GM12878 (cell line): ENCODE data around the gene DSG1.

ENCODE experiments used
- EP300 ChIP-seq, 2 experiments: fragments of 150-350 bp in 1 of 2; IDR thresholded peaks; 2 replicates each; pipeline ENCODE4 v1.6.1; 2011 to 2012; ENCODE audit warnings: low read depth in 2 of 2, low read length in 2 of 2, borderline replicate concordance in 1 of 2, improper control_type of control experiment in 1 of 2, inconsistent platforms in 1 of 2; ENCODE audit not compliant: control insufficient read depth in 1 of 2
- POLR2A ChIP-seq: IDR thresholded peaks from 2 replicates; pipeline ENCODE4 v1.6.1; 2011; ENCODE audit warnings: low read depth, mild to moderate bottlenecking, low read length
- POLR2AphosphoS5 ChIP-seq: IDR thresholded peaks from 2 replicates; pipeline ENCODE4 v1.6.1; 2011; ENCODE audit warnings: mild to moderate bottlenecking, low read length, inconsistent platforms
- REST ChIP-seq: IDR thresholded peaks from 2 replicates; pipeline ENCODE4 v1.6.1; 2012; ENCODE audit warnings: mild to moderate bottlenecking, low read depth, low read length
- RFX5 ChIP-seq: IDR thresholded peaks from 2 replicates; pipeline ENCODE4 v1.6.1; 2011; ENCODE audit warnings: low read depth, low read length, improper control_type of control experiment
- SRF ChIP-seq, 2 experiments: IDR thresholded peaks; 2 replicates each; pipeline ENCODE4 v1.6.1; 2011; ENCODE audit warnings: low read depth in 2 of 2, low read length in 2 of 2, mild to moderate bottlenecking in 1 of 2, moderate library complexity in 1 of 2
- TF ChIP-seq, protein P1 (sequence below): fragments of 450-650 bp; IDR thresholded peaks from 2 replicates; pipeline ENCODE4 v1.6.1; 2016; ENCODE audit warnings: mild to moderate bottlenecking, moderate library complexity, borderline replicate concordance
- TF ChIP-seq, protein P2 (sequence below), 3 experiments: IDR thresholded peaks in 2 of 3; conservative IDR thresholded peaks in 1 of 3; 2 replicates each; pipeline ENCODE4 v1.5.1; 2011; ENCODE audit warnings: low read depth in 3 of 3, low read length in 3 of 3, mild to moderate bottlenecking in 3 of 3, control low read depth in 2 of 3, moderate library complexity in 2 of 3, inconsistent platforms in 1 of 3, mixed read lengths in 1 of 3; ENCODE audit not compliant: control insufficient read depth in 2 of 3, insufficient read depth in 1 of 3; ENCODE audit errors: extremely low read depth in 1 of 3

GRCh38 chr18:31325051-31325450, 7.1 kb downstream of the DSG1 start:
- TF ChIP-seq POLR2A, result no peak
- TF ChIP-seq, protein P1, sequence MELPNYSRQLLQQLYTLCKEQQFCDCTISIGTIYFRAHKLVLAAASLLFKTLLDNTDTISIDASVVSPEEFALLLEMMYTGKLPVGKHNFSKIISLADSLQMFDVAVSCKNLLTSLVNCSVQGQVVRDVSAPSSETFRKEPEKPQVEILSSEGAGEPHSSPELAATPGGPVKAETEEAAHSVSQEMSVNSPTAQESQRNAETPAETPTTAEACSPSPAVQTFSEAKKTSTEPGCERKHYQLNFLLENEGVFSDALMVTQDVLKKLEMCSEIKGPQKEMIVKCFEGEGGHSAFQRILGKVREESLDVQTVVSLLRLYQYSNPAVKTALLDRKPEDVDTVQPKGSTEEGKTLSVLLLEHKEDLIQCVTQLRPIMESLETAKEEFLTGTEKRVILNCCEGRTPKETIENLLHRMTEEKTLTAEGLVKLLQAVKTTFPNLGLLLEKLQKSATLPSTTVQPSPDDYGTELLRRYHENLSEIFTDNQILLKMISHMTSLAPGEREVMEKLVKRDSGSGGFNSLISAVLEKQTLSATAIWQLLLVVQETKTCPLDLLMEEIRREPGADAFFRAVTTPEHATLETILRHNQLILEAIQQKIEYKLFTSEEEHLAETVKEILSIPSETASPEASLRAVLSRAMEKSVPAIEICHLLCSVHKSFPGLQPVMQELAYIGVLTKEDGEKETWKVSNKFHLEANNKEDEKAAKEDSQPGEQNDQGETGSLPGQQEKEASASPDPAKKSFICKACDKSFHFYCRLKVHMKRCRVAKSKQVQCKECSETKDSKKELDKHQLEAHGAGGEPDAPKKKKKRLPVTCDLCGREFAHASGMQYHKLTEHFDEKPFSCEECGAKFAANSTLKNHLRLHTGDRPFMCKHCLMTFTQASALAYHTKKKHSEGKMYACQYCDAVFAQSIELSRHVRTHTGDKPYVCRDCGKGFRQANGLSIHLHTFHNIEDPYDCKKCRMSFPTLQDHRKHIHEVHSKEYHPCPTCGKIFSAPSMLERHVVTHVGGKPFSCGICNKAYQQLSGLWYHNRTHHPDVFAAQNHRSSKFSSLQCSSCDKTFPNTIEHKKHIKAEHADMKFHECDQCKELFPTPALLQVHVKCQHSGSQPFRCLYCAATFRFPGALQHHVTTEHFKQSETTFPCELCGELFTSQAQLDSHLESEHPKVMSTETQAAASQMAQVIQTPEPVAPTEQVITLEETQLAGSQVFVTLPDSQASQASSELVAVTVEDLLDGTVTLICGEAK, result no peak
- no peak for TF ChIP-seq EP300 (IDR thresholded peaks at IDR 0.05; ENCODE audit: borderline replicate concordance in 1 of 2, control insufficient read depth in 1 of 2, low read depth in 2 of 2, low read length in 2 of 2)
- TF ChIP-seq, protein P2, sequence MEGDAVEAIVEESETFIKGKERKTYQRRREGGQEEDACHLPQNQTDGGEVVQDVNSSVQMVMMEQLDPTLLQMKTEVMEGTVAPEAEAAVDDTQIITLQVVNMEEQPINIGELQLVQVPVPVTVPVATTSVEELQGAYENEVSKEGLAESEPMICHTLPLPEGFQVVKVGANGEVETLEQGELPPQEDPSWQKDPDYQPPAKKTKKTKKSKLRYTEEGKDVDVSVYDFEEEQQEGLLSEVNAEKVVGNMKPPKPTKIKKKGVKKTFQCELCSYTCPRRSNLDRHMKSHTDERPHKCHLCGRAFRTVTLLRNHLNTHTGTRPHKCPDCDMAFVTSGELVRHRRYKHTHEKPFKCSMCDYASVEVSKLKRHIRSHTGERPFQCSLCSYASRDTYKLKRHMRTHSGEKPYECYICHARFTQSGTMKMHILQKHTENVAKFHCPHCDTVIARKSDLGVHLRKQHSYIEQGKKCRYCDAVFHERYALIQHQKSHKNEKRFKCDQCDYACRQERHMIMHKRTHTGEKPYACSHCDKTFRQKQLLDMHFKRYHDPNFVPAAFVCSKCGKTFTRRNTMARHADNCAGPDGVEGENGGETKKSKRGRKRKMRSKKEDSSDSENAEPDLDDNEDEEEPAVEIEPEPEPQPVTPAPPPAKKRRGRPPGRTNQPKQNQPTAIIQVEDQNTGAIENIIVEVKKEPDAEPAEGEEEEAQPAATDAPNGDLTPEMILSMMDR (IDR thresholded peaks at IDR 0.05 in 2 of 3, conservative IDR thresholded peaks at IDR 0.05 in 1 of 3; ENCODE audit: control insufficient read depth in 2 of 3, extremely low read depth in 1 of 3, insufficient read depth in 1 of 3, low read depth in 3 of 3, low read length in 3 of 3), result no peak
- TF ChIP-seq SRF (IDR thresholded peaks at IDR 0.05; ENCODE audit: low read depth in 2 of 2, low read length in 2 of 2), result no peak
- TF ChIP-seq POLR2AphosphoS5, result no peak
- no peak for TF ChIP-seq RFX5
- no peak for TF ChIP-seq REST
